ENCODE data around the gene BMPR1A.

The BMPR1A gene

DNA sequence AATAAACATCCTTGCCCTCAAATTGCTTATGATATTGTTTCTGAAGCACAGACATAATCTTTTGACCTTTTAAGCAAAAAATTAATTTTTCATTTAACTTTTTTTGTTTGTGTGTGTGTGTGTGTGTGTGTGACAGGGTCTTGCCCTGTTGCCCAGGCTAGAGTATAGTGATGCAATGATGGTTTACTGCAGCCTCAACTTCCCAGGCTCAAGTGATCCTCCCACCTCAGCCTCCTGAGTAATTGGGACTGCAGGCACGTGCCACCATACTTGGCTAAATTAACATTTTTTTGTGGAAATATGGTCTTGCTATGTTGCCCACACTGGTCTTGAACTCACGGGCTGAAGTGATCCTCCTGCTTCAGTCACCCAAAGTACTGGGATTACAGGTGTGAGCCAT is 68.9 kb downstream of the BMPR1A start:
- no peak for TF ChIP-seq ZFX (IDR thresholded peaks at IDR 0.05; ENCODE audit: borderline replicate concordance)
- TF ChIP-seq, protein P1, sequence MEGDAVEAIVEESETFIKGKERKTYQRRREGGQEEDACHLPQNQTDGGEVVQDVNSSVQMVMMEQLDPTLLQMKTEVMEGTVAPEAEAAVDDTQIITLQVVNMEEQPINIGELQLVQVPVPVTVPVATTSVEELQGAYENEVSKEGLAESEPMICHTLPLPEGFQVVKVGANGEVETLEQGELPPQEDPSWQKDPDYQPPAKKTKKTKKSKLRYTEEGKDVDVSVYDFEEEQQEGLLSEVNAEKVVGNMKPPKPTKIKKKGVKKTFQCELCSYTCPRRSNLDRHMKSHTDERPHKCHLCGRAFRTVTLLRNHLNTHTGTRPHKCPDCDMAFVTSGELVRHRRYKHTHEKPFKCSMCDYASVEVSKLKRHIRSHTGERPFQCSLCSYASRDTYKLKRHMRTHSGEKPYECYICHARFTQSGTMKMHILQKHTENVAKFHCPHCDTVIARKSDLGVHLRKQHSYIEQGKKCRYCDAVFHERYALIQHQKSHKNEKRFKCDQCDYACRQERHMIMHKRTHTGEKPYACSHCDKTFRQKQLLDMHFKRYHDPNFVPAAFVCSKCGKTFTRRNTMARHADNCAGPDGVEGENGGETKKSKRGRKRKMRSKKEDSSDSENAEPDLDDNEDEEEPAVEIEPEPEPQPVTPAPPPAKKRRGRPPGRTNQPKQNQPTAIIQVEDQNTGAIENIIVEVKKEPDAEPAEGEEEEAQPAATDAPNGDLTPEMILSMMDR (IDR thresholded peaks at IDR 0.05): no peak
- H3K27ac ChIP-seq: no peak overlapping the region

DNA sequence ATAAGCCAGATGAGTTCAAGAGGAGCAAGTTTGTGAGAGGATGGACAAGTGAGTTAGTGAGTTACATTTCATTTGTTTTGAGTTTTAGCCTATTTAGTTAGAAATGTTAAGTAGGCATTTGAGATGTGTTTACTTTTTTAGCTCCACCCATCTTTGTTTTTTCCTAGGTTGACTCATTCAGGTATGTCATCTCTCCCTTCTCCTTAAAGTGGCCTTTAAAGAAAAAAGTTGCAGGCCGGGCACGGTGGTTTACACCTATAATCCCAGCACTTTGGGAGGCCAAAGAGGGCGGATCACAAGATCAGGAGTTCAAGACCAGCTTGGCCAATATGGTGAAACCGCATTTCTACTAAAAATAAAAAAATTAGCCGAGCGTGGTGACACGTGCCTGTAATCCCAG is 71.2 kb downstream of the BMPR1A start:
- H3K27ac ChIP-seq: peak overlapping the region; percentile 28
- TF ChIP-seq ZFX (IDR thresholded peaks at IDR 0.05; ENCODE audit: borderline replicate concordance): no peak
- TF ChIP-seq, protein P1 (IDR thresholded peaks at IDR 0.05): no peak

DNA sequence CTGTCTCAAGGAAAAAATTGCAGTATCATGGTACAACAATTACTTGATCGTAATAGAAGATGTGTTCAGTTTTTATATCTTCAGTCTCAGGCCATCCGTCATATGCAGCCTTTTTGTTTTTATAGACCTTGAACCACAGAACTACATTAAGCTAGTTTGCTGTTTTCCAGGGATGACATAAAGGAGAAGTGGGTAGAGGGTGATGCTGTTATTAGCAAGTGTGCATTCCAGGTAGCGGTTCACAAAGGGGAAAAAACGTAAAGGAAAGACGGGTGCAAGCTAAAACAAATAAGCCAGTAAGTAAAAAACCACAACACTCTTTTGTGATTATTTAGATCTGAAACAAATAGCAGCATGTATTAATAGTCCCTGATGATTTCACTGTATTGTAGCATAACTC is 71.7 kb downstream of the BMPR1A start:
- peak overlapping the region; percentile 28 for H3K27ac ChIP-seq
- TF ChIP-seq ZFX (IDR thresholded peaks at IDR 0.05; ENCODE audit: borderline replicate concordance): no peak
- TF ChIP-seq, protein P1 (IDR thresholded peaks at IDR 0.05): no peak

DNA sequence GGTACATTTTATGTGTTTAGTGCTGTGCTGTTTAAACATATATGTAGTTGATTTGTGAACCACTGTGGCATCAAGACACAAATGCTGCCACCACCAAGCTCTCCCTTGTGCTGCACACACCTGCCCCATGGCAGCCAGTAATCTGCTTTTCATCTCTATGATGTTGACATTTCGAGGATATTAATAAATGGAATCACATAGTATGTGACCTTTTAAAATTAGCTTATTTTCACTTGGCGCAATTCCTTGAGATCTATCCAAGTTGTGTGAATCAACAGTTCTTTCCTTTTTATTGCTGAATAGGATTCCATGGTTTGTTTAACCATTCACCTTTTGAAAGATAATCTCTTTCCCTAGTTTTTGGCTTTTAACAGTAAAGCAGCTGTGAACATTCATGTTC is 73.1 kb downstream of the BMPR1A start:
- TF ChIP-seq ZFX (IDR thresholded peaks at IDR 0.05; ENCODE audit: borderline replicate concordance): no peak
- TF ChIP-seq, protein P1 (IDR thresholded peaks at IDR 0.05): no peak
- peak overlapping the region; percentile 29 for H3K27ac ChIP-seq

DNA sequence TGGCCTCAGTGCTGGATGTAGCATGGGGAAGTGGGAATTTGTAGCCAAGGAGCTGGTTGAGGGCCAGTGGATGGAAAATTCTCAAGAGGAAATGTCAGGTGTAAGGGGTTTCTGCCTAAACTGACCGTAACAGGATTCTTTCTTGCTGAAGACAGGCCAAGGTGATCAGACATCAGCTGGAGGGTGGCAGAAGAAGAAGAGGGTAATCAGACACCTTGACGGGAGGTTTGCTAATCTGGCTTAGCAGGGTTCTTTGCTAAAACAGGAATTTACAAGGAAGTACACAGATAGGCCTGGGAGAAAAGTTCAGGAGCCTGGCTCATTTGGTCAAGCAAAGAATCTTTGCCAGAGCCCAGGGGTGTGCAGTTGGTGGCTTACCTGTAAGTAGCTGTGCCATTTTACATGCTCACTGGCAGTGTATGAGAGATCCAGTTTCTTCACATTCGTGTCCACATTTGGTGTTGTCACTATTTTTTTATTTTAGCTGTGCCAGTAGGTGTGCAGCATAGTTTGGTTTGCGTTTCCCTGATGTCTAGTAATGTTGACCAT is 73.7 kb downstream of the BMPR1A start:
- H3K27ac ChIP-seq: peak overlapping the region; percentile 29
- TF ChIP-seq, protein P1 (IDR thresholded peaks at IDR 0.05): no peak
- no peak for TF ChIP-seq ZFX (IDR thresholded peaks at IDR 0.05; ENCODE audit: borderline replicate concordance)

DNA sequence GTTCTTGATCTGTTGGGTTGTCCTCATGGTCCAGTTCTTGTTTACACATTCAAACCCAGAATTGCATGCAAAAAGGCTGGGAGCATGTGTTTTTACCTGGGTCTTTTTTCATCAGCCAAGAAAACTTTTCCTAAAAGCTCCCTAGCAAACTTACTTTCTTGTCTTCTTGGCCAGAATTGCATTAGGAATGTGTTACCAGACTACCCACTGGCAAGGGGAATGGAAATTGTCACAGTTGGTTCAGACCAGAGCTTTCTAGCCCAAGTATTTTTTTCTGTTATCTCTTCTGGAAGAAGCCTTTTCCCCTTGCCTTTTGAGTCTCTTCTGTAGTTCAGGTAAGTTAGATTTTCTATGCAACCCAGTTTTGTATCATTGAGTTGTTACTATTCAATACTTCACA is 77.5 kb downstream of the BMPR1A start:
- no peak overlapping the region for H3K27ac ChIP-seq
- no peak for TF ChIP-seq ZFX (IDR thresholded peaks at IDR 0.05; ENCODE audit: borderline replicate concordance)
- TF ChIP-seq, protein P1 (IDR thresholded peaks at IDR 0.05): no peak

DNA sequence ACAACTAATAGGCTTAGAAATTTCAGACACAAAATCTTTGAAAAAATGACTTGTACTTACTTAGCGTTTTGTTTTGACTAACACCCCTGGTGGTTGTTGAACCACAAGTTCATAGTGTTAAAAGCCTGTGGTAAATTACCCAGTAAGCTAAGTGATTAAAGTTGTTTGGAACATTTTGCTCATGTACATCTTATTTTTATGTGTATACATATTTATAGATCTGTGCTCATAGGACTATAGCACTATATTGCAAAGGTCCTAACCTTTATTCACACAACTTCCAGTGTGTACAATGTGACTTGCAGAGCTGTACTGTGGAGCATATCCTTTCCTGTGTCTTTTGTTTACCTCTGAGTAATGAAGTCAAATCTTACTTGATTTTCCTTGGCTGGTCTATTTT is 79.6 kb downstream of the BMPR1A start:
- no peak for TF ChIP-seq ZFX (IDR thresholded peaks at IDR 0.05; ENCODE audit: borderline replicate concordance)
- TF ChIP-seq, protein P1 (IDR thresholded peaks at IDR 0.05): no peak

More for the DNA sequence above, 79.6 kb downstream of the BMPR1A start:
- no peak overlapping the region for H3K27ac ChIP-seq
